ENCODE data around the gene PRKAG2. TPM values are rescaled to one million over a fixed set of nuclear protein-coding genes. Genes with fewer than 3 reads are reported as not detected.

PRKAG2 gene
- total RNA-seq, 4 donors from 2014 or later, result 38.8 to 94.4 (median 73.2) TPM

DNA sequence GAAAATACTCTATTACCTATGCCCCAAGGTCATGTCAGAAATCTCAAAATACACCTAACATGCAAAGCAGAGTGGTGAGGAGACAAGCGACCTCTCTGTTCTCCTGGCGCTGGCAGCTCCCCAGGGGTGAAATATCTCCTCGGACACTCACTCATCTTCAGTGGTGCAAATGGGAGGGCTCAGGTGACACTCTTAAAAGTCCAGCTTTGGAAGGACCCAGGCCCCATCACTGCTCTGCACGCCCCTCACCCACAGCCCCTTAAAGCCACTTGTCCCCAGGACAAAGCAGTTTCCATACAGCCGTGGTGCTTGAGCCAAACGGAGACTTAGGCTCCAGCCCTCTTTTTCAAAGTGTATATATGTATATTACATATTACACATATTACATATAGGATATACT lies 12.4 kb downstream of the PRKAG2 start:
- no peaks in the 10 kb centered on the region for H3K27me3 ChIP-seq
- DNase-seq, result no peak
- H3K9me3 ChIP-seq, result no peaks in the 10 kb centered on the region
- TF ChIP-seq POLR2A (IDR thresholded peaks at IDR 0.05), result no peak
- TF ChIP-seq, protein P1, sequence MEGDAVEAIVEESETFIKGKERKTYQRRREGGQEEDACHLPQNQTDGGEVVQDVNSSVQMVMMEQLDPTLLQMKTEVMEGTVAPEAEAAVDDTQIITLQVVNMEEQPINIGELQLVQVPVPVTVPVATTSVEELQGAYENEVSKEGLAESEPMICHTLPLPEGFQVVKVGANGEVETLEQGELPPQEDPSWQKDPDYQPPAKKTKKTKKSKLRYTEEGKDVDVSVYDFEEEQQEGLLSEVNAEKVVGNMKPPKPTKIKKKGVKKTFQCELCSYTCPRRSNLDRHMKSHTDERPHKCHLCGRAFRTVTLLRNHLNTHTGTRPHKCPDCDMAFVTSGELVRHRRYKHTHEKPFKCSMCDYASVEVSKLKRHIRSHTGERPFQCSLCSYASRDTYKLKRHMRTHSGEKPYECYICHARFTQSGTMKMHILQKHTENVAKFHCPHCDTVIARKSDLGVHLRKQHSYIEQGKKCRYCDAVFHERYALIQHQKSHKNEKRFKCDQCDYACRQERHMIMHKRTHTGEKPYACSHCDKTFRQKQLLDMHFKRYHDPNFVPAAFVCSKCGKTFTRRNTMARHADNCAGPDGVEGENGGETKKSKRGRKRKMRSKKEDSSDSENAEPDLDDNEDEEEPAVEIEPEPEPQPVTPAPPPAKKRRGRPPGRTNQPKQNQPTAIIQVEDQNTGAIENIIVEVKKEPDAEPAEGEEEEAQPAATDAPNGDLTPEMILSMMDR (IDR thresholded peaks at IDR 0.05), result no peak
- H3K27ac ChIP-seq, result peak overlapping the region in 1 of 4 donors; percentile 42
- H3K4me1 ChIP-seq, result peaks cover 0 to 10% (median 2%) of the 10 kb centered on the region in 4 donors
- no peak overlapping the region for H3K4me3 ChIP-seq
- no peaks in the 10 kb centered on the region for H3K36me3 ChIP-seq

DNA sequence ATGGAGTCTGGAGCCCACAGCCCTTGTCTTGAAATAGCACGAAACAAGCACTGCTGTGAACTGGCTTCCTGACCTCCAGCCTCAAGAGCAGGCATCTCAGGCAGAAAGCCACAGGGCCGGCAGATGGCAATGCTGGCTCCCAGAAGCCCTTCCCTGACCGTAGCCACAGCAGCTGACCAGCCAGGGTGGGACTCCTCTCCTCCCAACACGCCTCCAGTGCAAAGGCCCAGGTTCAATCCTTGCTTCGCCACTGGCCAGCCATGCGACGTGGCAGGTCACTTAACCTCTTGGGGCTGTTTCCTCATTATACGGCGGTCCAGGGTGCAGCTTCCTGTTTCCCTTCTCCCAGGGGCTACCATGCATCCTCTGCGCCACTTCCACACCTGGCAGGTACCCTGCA lies 12.8 kb downstream of the PRKAG2 start:
- DNase-seq, result peak in 1 of 3 donors; percentile 42
- Histone ChIP-seq H3K27me3 (no peaks in the 10 kb centered on the region), H3K4me3 (no peak overlapping the region), H3K9me3 (no peaks in the 10 kb centered on the region), H3K4me1 (peaks cover 0 to 6% (median 0%) of the 10 kb centered on the region in 4 donors), H3K27ac (peak overlapping the region in 1 of 4 donors; percentile 42), H3K36me3 (no peaks in the 10 kb centered on the region)
- no peak for TF ChIP-seq POLR2A (IDR thresholded peaks at IDR 0.05)
- TF ChIP-seq, protein P1 (IDR thresholded peaks at IDR 0.05), result no peak

DNA sequence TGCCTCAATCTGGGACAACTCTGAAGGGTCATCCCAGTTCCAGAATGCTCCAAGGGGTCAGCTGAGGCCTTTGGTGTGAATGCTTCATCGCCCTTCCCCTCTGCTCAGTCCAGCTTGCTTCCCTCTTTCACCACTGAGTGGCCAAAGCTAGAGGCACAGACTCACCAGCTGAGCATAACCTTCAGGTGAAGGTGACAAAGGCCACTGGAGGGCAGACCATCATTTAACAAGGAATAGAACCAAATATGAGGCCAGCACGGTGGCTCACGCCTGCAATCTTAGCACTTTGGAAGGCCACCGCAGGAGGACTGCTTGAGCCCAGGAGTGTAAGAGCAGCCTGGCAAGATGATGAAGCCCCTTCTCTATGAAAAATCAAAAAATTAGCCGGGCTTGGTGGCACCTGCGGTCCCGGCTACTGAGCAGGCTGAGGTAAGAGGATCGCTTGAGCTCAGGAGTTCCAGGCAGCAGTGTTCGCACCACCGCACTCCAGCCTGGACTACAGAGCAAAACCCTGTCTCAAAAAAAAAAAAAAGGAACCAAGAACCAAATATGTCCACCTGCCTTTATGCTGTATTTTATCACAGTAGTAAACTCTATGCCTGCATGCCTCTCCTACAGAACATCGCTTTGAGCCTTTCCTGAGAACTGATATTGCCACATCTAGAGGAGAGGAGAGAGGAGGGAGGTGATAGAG lies 13.4 kb downstream of the PRKAG2 start:
- TF ChIP-seq POLR2A (IDR thresholded peaks at IDR 0.05), result no peak
- TF ChIP-seq, protein P1 (IDR thresholded peaks at IDR 0.05), result peak in 3 of 6 experiments; percentile 15 to 30 (median 28)
- Histone ChIP-seq H3K36me3 (no peaks in the 10 kb centered on the region), H3K27ac (peak overlapping the region in 1 of 4 donors; percentile 42), H3K4me1 (peaks cover 0 to 5% (median 0%) of the 10 kb centered on the region in 4 donors), H3K9me3 (no peaks in the 10 kb centered on the region), H3K4me3 (no peak overlapping the region), H3K27me3 (no peaks in the 10 kb centered on the region)
- DNase-seq, result no peak

DNA sequence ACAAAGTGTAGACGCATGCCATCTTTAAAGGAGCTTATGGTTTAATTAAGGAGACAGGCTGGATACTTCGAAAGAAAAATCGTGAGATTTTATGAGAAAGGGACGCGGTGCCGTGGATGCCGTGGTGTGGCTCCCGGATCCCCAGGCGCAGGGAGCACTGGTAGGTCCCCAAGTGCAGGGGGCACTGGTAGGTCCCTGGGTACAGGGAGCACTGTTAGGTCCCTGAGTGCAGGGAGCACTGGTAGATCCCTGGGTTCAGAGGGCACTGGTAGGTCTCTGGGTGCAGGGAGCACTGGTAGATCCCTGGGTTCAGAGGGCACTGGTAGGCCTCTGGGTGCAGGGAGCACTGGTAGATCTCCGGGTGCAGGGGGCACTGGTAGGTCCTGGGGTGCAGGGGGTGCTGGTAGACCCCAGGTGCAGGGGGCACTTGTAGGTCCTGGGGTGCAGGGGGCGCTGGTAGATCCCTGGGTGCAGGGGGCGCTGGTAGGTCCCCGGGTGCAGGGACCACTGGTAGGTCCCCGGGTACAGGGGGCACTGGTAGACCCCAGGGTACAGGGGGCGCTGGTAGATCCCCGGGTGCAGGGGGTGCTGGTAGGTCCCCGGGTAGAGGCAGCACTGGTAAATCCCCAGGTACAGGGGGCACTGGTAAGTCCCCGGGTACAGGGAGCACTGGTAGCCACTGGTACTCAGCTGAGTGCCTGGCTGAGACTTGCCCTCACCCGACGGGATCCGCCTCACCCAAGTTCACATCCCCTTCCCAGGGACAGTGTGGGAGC lies 14.1 kb downstream of the PRKAG2 start:
- no peaks in the 10 kb centered on the region for H3K27me3 ChIP-seq
- H3K36me3 ChIP-seq, result no peaks in the 10 kb centered on the region
- peak in 1 of 3 donors; percentile 45 for DNase-seq
- H3K27ac ChIP-seq, result no peak overlapping the region
- no peaks in the 10 kb centered on the region for H3K9me3 ChIP-seq
- no peak overlapping the region for H3K4me3 ChIP-seq
- TF ChIP-seq, protein P1 (IDR thresholded peaks at IDR 0.05), result no peak
- TF ChIP-seq POLR2A (IDR thresholded peaks at IDR 0.05), result no peak
- peaks cover 0 to 3% (median 0%) of the 10 kb centered on the region in 4 donors for H3K4me1 ChIP-seq

DNA sequence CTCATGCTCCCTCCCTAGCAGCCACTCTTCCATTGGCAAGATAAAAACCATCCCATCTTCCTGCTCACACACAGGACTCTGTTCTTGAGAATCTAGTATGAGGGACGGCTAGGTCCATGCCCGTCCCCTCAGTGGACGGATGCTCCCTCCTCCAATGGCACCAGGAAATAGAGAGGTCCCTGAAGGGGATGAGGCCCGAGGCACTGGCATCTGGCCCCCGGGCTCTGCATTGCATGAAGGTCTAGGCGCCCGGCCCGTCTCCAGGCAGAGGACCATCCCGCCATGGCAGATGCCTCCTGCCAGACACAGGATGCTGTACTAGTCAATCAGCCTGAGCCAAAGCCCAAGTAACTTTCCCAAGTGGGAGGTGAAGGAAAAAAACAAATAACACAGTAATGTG lies 15.0 kb downstream of the PRKAG2 start:
- DNase-seq, result no peak
- no peak overlapping the region for H3K27ac ChIP-seq
- H3K4me1 ChIP-seq, result no peaks in the 10 kb centered on the region
- TF ChIP-seq, protein P1 (IDR thresholded peaks at IDR 0.05), result no peak
- TF ChIP-seq POLR2A (IDR thresholded peaks at IDR 0.05), result no peak
- H3K36me3 ChIP-seq, result no peaks in the 10 kb centered on the region
- H3K9me3 ChIP-seq, result no peaks in the 10 kb centered on the region
- no peaks in the 10 kb centered on the region for H3K27me3 ChIP-seq
- H3K4me3 ChIP-seq, result no peak overlapping the region

Data from Peyer's patch (tissue), 4 donors.